HPDE6-E6E7 (cell line): ENCODE data around the gene RGL1.

Experiments
- DNase-seq: peaks from one replicate; pipeline ENCODE4 v3.0.0; 2011; ENCODE audit warnings: missing footprints; ENCODE audit errors: extremely low spot score

Gene RGL1

DNA sequence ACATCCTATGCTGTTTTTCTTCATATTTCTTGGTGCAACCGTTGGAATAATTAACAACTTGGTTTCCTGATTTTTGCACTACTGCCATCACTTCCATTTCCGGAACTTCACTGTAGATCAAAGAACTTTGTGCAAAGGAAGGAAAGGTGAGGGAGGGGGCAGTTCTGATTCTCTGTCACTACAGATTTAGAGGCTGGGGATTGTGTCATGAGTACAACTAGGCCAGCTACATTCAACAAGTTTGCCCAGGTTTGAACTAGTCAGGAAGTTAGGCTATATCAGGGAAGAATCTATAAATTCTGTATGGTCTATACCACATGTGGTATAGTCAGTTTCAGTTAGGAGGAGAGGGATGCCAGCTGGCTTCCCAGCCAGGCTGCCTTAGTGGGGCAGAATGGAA lies 84.2 kb downstream of the RGL1 start:
- DNase-seq, result no peak

DNA sequence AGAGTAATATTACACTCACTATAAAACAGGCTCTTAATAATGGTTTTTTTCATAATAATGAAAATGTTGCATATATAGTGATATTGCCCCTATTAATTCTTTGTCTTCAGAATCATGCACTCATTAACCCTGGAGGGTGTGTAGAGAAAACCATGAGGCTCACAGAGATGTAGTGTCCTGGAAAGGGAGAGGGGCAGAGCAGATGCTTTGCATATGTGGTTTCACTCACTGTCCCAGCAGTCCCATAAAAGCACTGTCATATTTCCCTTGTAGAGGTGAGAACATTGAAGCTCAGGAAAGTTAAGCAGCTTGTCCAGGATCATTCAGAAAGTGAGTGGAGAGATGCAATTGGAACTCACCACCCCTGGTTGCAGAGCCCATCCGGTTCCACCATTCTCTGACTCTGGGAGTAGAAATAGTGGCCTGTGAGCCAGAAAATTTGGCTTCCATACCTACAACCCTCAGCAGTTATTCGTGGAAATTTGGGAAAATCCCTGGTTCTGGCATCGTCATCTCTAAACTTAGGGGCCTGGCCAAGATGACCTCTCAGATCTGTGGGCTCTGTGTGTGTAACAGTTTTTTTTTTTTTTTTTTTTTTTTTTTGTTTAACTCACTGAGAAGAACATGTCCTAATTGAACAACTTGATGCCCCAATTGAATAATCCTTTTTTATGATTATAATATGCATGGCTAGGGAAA lies 86.4 kb downstream of the RGL1 start:
- DNase-seq, result no peak

DNA sequence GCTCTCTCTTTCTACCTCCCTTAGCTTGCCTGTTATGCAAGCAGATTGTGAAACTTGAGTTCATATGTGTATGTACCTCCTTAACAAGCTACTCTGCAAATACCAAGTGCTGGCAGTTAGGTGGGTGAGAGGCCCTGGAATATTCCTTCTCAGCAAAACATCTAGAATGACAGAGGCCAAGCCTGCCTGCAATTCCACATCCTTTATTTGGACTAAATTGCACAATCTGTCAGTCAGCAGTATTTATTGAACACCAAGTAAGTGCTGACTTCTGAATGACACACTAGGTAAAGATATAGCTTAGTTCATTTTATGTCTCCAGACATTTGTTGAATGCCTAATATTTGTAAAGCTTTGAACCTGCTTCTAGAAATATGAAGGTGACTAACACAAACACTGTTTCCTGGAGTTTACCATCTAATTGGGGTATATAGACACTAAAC lies 87.5 kb downstream of the RGL1 start:
- no peak for DNase-seq

DNA sequence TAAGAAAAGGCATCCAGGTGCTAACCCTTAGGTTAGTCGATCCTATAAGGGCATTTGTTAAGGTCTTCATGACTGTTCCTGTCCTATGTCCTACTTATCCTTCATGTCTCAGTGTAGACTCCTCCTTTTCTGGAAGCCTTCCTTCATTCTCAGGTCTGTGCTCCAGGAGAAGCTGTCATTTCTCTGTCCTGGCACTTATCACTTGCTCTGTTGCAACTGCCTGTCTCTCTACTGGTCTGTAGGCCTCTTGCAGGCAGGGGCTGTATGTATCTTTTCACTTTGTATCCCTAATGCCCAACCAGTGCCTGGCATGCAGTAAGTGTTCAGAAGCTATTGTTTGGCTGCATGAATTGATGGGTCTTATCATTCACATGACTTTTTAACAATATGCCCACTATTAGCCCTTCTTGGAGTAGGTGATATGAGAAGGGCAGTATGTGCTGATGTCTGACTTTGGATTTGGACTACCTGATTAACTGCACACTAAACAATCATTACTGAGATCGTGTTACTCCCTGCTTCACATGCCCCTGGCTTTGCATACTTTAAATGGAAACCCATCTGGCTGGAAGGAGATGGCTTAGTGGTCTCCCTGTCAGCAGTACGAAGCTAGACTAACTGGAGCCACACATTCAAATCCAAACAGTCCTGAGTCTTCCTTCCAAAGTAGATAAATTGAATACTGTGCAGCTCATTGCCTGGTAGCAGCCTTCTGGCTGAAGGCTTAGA lies 88.8 kb downstream of the RGL1 start:
- DNase-seq, result no peak

DNA sequence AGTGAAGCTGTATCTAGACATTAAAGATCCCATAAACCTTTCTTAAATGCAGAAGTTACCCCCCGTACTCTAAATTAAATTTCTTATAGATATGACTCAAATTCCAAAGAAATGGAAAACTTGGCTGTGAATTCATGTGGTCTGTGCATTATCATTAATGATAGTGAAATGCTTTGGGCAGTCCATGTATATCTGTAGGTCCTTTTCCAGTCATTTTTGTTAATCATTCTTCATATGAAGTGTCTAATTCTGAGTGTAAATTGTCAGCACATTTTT lies 89.3 kb downstream of the RGL1 start:
- no peak for DNase-seq

DNA sequence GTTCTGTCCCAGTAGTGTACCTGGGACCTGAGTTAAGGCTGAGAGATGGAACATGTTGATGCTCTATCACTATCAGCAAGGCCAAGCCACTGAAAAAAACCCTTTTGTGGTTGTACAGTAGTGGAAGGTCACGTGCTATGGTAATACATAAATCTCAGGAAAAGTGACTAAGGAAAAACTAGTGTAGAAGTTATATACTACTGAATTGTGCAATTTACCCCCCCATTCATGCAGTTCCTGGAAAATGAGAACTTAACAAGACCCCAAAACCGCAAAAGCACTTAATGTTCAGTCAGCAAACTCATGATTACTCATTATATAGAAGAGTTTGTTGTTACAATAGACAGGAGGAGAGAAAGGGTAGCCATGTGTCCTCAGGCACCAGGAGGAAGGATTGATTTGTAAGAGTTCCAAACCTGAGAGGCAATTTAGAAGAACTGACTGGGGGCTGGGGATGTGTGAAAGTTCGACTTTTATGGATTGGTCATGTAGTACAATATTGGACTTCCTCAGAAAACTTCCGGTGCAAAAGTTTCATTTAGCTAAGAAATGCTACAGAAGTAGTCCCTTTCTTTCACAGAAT lies 91.6 kb downstream of the RGL1 start:
- DNase-seq, result no peak

DNA sequence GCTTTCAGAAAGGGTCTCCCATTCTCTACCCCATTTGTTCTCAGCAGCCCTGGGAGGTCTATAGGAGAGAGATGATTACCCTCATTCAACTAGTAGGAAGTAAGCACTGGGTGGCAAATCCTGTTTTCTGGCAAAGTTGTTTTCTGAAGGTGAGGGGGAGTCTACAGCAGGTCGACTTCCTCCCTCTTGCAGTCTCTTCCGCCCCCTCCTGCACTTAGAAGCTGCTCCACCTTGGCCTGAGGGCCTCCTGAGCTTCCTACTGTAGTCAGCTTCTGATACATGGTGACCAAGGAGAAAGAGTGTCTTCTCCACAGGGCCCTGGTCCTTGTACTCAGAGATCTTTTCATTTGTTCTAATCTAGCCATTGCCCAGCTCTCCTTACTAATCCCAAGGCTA lies 93.1 kb downstream of the RGL1 start:
- no peak for DNase-seq

DNA sequence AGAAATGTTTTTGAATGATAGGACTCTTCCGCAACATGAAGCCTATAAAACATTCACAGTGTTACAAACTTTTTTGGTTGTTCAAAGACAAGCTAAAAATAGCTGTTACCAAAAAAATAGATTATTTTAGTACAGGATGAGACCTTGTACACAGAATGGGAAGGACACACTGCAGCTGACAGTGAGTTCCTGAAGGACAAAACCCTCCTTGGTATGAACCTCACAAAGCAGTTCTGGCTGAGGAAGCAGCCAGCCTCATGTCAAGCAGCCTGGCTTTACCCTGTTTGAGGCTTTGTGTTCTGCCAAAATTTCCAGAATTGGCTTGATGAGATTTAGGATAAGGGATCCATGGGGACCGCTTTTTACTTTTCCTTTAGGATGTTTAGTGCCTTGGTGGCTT lies 93.7 kb downstream of the RGL1 start:
- no peak for DNase-seq

DNA sequence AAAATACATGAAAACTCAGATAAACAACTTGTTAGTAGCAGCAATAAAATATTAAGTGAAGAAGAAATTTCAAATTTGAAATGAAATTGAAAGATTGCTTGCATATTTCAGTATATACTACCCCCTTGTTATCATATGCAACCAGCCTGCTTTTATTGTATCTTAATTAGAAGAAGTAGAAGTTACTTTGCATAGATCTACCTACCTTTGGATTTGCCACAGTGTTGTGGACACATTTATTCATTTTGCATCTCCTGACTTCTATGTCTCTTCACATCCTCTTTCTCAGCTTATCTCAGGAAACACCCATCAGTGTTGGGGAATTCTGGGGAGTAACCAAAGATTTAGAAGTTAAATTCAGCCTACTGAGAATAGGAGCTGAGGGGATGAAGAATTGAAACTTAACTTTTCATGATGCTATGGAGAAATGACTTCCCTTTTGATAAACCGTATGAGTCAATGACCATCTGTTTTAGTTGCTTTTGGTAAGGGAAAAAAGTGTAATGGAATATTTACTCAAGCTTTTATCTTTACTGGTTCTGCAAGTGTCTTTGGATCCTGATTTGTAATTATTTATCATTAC lies 96.9 kb downstream of the RGL1 start:
- DNase-seq, result no peak

DNA sequence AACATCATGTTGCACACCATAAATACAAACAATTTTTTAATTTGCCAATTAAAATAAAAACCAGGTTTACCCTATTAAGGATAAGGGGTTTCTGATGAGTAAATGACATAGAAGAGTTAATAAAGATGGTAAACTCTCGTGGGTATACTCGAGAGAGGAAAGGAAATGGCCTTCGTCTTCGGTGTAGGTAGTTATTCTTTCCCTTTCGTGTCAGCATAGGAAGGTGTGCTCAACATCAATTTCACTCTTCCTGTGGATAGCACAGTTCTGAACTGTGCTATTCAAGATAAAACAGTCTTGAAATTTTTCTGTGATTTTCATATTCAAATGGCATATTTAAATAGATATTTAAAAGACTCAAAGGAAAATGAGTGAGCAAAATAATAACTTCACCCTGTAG lies 98.2 kb downstream of the RGL1 start:
- no peak for DNase-seq

DNA sequence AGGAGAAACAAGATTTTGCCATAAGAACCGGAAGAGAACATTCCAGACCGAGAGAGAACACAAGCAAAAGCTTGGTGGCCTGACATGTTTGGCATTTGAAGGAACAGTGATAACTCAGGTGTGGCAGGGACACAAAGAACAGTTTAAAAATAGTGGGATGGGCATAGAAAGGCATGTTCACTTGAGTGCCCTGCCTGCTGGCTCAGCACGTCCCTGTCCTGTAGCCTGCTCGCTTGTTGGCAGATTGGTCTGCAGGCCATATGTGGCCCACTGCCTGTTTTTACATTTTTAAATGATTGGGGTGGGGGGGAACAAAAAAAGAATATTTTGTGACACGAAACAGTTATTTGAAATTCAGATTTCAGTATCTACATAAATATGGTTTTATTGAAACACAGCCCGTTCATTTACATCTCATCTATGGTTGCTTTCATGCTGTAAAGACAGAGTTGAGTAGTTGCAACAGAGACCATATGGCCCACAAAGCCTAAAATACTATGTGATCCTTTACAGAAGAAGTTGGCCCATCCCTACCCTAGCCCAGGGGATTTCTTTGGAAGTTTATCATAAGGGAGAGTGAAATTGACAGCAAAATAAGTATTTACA lies 100.7 kb downstream of the RGL1 start:
- no peak for DNase-seq

DNA sequence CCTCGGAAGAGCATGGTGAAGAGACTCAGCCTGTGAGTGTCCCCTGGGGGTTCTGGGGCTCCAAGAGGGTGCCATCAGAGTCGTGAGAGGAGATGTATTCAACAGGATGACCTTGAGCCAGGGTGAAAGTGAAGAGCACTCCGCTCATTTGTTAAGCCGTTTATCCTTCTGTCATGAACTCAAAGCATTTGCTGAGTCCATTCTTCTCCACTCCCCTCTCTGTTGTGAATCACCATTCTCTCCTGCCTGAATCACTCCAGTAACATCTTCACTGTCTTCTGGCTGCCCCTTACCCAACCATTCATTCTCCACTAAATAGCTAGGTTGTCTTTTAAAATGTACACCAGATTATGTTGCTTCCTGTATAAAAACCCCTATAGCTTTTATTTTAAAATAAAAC lies 102.2 kb downstream of the RGL1 start:
- no peak for DNase-seq

DNA sequence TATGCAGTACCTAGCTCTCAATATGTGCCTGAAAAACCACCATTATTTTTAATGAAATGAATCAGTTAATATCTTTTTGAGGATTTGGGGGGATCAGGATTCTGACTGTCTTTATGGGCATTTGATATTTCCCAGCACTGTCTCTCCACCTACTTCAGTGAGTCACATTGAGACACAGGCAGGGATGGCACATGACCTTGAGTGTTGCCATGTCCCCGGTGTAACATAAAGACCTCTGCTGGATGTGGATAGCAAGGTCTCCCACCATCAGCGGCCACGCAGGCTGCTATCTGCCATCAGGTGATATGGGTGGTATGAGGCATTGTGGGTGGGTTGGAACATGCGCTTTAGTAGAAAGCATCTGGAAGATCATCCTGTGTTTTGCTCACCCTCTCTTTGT lies 103.2 kb downstream of the RGL1 start:
- no peak for DNase-seq

DNA sequence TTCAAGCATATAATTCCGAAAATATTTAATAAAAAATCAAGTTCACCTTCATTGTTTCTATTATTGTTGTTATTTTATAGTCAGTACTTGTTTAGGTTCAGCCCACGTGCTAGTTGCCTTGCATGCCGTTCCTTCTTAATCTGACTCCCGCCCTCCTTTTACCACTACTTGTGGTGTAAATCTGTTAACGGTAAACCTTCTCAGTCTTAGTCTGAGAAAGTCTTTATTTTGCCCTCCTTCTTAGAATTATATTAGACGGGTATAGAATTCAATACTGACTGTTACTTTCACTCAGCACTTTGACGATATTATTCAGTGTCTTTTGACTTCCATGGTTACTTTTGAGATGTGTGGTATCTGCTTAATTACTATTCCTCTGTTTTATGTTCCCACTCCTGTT lies 104.8 kb downstream of the RGL1 start:
- no peak for DNase-seq

DNA sequence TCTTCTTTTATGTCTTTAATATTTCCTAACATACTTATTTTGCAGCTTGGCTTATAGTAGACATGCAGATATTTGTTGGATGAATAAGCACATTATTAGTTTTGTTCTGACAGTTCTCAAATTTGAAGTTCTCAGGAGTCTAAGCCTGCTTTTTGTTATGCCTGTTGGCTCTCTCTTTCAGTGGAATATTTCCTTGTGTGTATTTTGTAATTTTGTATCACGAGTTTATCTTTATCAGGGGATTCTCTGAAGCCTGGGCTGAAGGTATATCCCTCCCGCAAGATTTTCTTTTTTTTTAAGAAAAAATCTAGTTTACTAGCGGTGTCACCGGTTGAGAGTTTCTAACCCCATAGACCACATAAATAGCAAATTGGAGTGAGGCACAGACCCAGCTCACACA lies 105.9 kb downstream of the RGL1 start:
- DNase-seq, result no peak

DNA sequence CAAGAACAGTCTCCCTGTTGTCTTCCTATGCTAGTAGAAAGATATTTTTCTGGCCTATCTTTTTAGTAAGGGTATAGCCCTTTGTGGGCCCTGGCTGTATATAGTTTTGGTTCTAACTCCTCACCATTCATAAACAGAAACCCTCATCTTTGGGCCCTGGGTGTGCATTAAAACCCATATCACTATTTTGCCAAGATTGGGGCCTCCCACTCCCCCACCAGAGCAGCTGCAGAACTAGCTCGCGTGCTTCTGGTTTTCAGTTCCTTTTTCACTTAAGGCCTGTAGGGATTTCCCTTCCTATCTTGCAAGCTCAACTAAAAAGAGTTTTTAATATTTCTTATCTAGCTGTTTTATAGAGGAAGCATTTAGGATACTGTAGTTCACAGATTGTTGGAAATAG lies 106.4 kb downstream of the RGL1 start:
- no peak for DNase-seq

DNA sequence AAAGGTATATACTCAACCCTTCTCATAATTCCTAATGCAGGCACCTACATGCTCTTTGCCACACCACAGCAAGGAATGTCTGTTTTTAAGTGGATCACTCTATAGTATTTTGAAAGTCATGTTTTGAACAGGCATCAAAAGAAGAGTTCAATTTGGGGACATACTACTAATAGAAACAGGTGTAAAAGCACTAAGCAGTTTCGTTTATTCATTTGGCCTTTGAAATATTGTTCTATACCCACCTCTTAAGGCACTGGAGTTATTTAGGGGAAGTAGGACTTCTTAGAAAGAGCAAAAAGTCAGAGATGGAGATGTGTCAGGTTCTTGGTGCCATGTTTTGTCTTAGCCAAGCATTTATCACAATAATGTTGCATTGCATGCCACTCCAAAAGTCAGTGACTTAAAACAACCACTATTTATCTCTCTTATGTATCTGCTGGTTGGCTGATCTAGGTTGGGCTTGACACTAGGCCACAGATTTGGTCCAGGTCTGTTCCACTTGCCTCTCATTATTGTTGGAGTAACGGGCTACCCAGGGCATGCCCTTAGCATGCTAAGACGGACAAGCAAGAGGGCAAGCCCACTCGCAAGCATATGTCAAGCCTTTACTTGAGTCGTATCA lies 107.5 kb downstream of the RGL1 start:
- no peak for DNase-seq

DNA sequence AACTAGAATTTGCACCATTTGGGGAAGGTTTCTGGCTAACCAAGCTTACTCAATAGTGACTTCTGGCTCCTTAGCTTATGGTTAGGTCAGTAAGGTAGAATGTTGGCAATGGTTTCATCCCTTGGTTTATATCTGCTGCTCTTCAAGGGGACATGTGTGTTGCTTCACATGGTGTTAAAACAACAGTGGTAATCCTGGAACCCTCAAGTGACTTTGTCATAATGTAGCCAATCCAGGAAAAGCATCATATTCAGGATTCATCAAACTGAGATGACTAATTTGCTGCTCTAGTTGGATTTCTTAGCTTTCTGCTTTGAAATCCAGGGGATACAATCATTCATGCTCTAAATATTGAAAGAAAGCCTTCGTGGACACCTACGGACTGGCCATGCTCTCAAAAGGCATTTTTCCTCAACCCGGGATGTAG lies 108.7 kb downstream of the RGL1 start:
- DNase-seq, result no peak

DNA sequence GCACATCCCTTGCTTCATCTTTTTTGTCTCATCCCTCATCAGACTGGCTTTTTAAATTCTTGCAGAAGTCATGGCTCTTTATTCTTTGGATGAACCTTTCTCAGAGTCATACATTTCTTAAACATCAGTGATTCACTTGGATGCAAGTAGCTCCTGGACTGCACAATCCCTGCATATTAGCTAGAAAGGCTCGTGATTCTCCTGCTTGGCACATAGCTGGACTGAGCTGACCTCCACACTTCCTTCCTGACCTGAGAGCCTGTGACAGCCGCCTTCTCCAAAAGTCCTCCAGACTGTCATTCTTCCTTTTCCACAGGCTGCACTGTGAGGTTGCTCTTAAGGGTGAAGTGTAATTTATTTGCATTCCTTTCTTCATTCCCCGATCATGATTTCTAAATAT lies 109.4 kb downstream of the RGL1 start:
- DNase-seq, result no peak

DNA sequence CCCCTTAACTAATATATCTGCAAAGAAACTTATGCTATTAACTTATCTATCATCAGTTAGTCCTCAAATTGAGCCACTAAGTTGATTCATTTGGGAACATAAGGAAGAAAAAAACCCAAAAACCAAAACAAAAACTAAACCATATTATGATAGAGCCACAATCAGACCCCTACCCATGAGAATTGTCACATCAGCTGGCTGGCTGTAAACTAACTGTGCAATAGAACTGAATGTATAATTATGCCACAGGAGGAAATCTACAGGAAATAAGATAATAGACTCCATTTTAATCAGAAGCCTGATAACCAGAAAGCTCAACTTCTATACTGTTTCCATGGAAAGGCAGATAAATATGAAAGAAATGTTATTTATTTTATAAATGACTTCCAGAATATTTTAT lies 110.0 kb downstream of the RGL1 start:
- DNase-seq, result no peak

DNA sequence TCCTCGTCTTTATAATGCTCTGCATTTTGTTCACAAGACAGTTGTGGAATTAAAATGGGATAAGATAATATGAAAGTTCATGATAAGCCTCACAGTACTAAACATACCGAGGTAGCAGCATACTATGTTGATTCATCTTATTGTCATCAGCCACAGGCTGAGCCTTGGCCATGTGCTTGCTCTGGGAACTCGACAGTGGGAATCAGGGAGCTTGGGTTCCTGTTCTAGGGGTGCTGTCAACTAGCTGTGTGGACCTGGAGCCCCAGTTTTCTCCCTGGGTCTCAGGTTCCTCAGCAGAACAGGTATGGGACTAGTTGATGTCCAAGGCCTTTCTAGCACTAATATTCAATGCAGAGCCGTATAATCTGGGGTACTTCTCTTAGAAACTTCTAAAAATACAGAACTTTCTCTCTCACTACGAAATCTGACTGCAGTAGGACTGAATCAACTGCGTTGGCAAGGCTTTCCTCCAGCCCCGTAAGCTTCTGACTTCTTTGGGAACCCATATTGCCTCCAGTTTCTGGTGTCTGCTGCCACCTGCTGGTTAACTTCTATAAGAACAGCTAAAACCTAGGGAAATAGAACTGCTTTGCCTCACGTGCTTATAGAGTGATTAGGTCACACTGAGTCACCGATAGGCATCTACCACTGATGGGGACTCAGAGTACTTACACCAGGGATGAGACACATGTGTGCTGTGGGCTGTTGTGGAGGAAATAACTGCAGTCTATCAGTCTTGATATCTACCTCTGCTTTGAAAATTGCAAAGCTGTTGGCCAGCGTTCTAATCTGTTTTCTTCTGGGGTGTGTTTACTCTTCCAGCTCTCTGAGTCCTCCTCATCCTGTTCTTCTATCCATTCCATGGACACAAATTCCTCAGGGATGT lies 110.9 kb downstream of the RGL1 start:
- DNase-seq, result peak; percentile 90
